Mesothelial cell of epicardium (in vitro differentiated cells): ENCODE measurements around the gene OXSR1. TPM values are rescaled to one million over a fixed set of nuclear protein-coding genes. Genes with fewer than 3 reads are reported as not detected.
"Not testable (repeated sequence)": the region's sequence is repeated elsewhere in the genome, so short reads cannot be mapped to it uniquely, and the experiment has no call there.

ENCODE experiments used
- DNase-seq, 2 experiments: peaks; one replicate each; pipeline ENCODE4 v3.0.0; 2021; ENCODE audit warnings: low spot score in 2 of 2; ENCODE audit not compliant: unreplicated experiment in 2 of 2
- H3K27ac Mint-ChIP-seq: 2 replicates; pipeline ENCODE4 v1.8.0; 2021; ENCODE audit warnings: mixed read lengths
- H3K27me3 Mint-ChIP-seq: 2 replicates; pipeline ENCODE4 v1.8.0; 2021; ENCODE audit warnings: low read depth, mixed read lengths
- H3K36me3 Mint-ChIP-seq: 2 replicates; pipeline ENCODE4 v1.8.0; 2021; ENCODE audit warnings: mixed read lengths
- H3K4me1 Mint-ChIP-seq: 2 replicates; pipeline ENCODE4 v1.8.0; 2021; ENCODE audit warnings: mixed read lengths
- H3K4me3 Mint-ChIP-seq: 2 replicates; pipeline ENCODE4 v1.8.0; 2021; ENCODE audit warnings: mild to moderate bottlenecking, moderate library complexity, mixed read lengths
- H3K9me3 Mint-ChIP-seq: 2 replicates; pipeline ENCODE4 v1.8.0; 2021; ENCODE audit warnings: mixed read lengths
- total RNA-seq: library from RNA; stranded (reverse); gene quantifications from 3 replicates; pipeline ENCODE4 v1.2.1, GENCODE V29; 2021
- TF ChIP-seq, protein P1 (sequence below): fragments of 200-600 bp; sonication (generic); IDR thresholded peaks from one replicate; pipeline ENCODE4 v1.5.0; 2021; ENCODE audit warnings: antibody characterized with exemption; ENCODE audit not compliant: unreplicated experiment

OXSR1 gene
- total RNA-seq, 1 donor from 2014 or later = 42.6 TPM

DNA sequence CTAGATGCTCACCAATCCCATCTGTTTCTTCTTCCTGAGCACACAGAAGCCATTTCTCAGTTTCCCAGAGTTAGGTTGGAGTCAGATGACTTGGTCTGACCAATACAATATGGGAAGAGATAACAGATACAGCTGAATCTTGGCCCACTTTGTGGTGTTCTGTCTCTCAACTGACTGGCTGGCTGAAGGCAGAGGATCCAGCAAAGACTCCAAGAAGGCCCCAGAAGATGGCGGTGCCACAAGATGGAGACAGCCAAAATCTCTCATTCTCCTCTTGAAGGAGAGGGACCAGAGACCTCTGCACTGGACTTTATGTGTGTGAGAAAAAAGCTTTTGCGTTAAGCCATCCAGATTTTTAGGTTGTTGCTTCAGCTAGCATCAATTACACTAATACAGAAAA, 8.2 kb upstream of the OXSR1 start:
- H3K9me3 Mint-ChIP-seq = no peaks in the 10 kb centered on the region
- no peak overlapping the region for H3K4me3 Mint-ChIP-seq
- no peak for DNase-seq
- TF ChIP-seq, protein P1, sequence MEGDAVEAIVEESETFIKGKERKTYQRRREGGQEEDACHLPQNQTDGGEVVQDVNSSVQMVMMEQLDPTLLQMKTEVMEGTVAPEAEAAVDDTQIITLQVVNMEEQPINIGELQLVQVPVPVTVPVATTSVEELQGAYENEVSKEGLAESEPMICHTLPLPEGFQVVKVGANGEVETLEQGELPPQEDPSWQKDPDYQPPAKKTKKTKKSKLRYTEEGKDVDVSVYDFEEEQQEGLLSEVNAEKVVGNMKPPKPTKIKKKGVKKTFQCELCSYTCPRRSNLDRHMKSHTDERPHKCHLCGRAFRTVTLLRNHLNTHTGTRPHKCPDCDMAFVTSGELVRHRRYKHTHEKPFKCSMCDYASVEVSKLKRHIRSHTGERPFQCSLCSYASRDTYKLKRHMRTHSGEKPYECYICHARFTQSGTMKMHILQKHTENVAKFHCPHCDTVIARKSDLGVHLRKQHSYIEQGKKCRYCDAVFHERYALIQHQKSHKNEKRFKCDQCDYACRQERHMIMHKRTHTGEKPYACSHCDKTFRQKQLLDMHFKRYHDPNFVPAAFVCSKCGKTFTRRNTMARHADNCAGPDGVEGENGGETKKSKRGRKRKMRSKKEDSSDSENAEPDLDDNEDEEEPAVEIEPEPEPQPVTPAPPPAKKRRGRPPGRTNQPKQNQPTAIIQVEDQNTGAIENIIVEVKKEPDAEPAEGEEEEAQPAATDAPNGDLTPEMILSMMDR = no peak
- H3K36me3 Mint-ChIP-seq = no peaks in the 10 kb centered on the region
- H3K27ac Mint-ChIP-seq = peak overlapping the region; percentile 91
- peaks cover 33% of the 10 kb centered on the region for H3K4me1 Mint-ChIP-seq
- H3K27me3 Mint-ChIP-seq = no peaks in the 10 kb centered on the region

DNA sequence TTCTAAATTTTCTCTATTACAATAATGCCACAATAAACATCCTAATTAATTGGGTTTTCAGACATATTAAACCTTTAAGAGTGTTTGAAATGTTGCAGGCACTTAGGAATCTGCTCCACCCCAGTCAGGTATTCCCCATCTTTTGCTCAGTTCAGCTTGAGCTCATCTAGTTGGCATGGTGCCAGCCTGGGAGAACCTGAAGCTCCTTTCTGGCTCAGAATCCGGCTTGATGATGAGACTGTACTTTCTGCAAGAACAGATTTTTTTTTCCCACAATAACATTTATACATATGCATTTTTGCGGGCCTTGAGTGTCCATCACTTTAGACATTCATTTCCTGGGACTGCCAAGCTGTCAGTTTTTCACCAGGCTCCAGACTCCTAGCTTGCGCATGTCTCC, 7.7 kb upstream of the OXSR1 start:
- H3K4me1 Mint-ChIP-seq = peaks cover 33% of the 10 kb centered on the region
- H3K36me3 Mint-ChIP-seq = no peaks in the 10 kb centered on the region
- TF ChIP-seq, protein P1 = no peak
- no peaks in the 10 kb centered on the region for H3K27me3 Mint-ChIP-seq
- H3K27ac Mint-ChIP-seq = peak overlapping the region; percentile 91
- DNase-seq = peak; percentile 75 to 81
- no peak overlapping the region for H3K4me3 Mint-ChIP-seq
- H3K9me3 Mint-ChIP-seq = no peaks in the 10 kb centered on the region

DNA sequence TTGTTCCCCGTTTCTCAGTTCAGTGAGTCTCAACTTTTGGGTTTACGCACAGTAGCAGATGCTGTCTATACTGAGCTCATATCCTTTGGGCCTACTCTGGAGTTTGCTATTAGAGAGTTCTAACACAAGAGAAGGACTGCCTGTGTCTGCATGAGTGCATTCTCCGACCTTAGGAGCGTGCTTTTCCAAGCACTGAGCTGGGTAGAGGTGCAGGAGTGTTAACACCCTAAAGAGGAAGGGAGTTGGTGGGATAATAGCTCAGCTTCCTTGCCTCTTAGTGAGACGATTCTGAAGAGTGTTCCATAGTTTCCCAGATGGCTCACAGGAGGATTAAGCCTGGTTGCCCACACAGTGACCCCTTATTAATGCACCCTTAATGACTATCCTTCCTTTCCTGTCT, 6.9 kb upstream of the OXSR1 start:
- H3K9me3 Mint-ChIP-seq = no peaks in the 10 kb centered on the region
- TF ChIP-seq, protein P1 = no peak
- H3K27ac Mint-ChIP-seq = peak overlapping the region; percentile 72
- no peak overlapping the region for H3K4me3 Mint-ChIP-seq
- peaks cover 31% of the 10 kb centered on the region for H3K4me1 Mint-ChIP-seq
- no peaks in the 10 kb centered on the region for H3K36me3 Mint-ChIP-seq
- no peaks in the 10 kb centered on the region for H3K27me3 Mint-ChIP-seq
- DNase-seq = no peak

DNA sequence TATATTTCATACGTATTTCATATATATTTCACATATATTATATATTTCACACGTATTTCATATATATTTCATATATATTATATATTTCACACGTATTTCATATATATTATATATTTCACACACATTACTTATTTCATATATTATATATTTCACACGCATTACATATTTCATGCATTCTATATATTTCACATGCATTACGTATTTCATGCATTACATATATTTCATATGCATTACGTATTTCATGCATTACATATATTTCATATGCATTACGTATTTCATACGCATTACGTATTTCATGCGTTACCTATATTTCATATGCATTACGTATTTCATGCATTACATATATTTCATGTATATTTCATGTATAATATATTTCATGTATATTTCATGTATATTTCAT, 4.6 kb upstream of the OXSR1 start:
- H3K27me3 Mint-ChIP-seq, H3K27ac Mint-ChIP-seq, H3K36me3 Mint-ChIP-seq, H3K9me3 Mint-ChIP-seq, H3K4me3 Mint-ChIP-seq, DNase-seq: not testable (repeated sequence)
- peaks cover 20% of the 10 kb centered on the region for H3K4me1 Mint-ChIP-seq

DNA sequence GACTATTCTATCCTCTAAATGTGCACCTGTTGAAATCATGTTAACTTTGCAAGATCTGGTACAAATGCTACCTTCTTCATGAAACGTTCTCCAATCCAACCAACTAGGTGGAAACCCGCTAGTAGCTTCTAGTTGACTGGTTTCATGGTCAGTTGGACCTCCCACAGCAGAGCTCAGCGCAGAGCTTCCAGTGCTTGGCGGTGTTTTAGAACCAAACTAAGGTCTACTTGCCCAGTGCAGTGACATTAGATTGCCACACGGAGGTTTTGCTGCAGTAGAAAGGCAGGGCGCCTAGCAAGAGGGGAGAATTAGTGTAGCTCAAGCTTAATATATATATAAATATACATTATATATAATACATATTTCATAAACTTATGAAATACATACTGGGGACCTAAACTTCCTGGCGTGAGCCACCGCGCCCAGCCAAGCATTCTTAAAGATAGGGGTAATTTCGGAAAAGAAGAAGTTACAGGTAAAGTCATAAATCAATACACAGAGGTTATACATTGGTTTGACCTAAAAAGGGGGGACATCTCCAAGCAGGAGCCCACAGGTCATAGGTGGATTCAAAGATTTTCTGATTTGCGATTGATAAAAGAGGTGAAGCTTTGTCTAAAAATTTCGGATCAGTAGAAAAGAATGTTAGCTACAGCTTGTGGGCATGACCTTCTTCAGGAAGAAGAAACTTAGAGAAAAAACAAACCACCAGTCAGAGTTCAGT, 2.1 kb upstream of the OXSR1 start:
- Mint-ChIP-seq H3K9me3 (no peaks in the 10 kb centered on the region), H3K27me3 (no peaks in the 10 kb centered on the region), H3K27ac (peak overlapping the region; percentile 34), H3K4me3 (peak overlapping the region; percentile 24), H3K4me1 (peaks cover 24% of the 10 kb centered on the region), H3K36me3 (no peaks in the 10 kb centered on the region)
- DNase-seq = no peak
- TF ChIP-seq, protein P1 = no peak

DNA sequence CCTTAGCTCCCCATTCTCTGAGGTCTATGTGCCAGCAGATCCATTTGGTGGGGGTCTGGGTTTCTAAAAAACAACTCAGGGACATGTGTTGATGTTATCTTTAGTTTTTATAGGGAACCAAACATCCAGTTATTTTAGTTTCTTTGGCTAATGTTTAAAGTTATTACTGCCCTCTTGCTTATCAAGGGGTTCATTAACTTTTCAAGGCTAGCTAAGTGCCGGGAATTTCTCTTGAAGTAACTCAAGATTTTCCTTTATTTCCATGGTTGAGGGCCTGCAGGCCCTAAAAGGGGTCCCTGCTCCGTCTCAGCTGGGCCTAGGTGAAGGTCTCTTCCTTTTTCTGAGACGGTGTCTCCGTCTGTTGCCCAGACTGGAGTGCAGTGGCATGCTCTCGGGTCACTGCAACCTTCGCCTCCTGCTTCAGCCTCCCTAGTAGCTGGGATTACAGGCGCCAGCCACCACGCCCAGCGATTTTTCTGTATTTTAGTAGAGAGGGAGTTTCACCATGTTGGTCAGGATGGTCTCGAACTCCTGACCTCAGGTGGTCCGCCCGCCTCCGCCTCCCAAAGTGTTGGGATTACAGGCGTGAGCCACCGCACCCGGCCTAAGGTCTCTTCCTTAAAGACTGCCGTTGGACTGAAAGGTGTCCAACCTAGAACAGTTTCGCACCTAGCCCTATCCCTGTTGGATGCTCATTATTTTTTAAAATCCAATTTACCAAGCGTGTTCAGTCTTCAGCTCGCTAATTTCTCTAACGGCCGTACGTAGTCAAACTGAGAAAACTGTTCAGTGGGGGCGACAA, 1.3 kb upstream of the OXSR1 start:
- no peak for DNase-seq
- Mint-ChIP-seq H3K27me3 (no peaks in the 10 kb centered on the region), H3K27ac (peak overlapping the region; percentile 100), H3K4me3 (peak overlapping the region; percentile 89), H3K9me3 (no peaks in the 10 kb centered on the region), H3K36me3 (no peaks in the 10 kb centered on the region), H3K4me1 (peaks cover 25% of the 10 kb centered on the region)
- TF ChIP-seq, protein P1 = no peak
